Dermis blood vessel endothelial cell (primary cell): Measurements from ENCODE around the gene MGAT5. TPM values are rescaled to one million over a fixed set of nuclear protein-coding genes. Genes with fewer than 3 reads are reported as not detected.
A peak's percentile ranks its signal among the peaks of the same experiment; 100 is the strongest.

ENCODE experiments used
- DNase-seq: peaks from one replicate; pipeline ENCODE4 v3.0.0; 2010
- total RNA-seq: library from RNA; depleted of rRNA; stranded (reverse); fragments of >200 nt; gene quantifications from 2 replicates; pipeline ENCODE4 v1.2.3, GENCODE V29; 2014

Gene MGAT5
- total RNA-seq, result 133 and 168 TPM in 2 replicates

GRCh38 chr2:134253804-134254203 is at the start of gene MGAT5:
Gene MGAT5, plus strand, starts transcription at chr2:134254072. Its CDS starts 332 bp downstream, at chr2:134254404.
- peak; percentile 61 for DNase-seq

GRCh38 chr2:134205087-134205486 is 48.8 kb upstream of the MGAT5 start:
- no peak for DNase-seq

- no peak for DNase-seq
Observed at GRCh38 chr2:134206031-134206430, 47.8 kb upstream of the MGAT5 start.

- DNase-seq, result peak; percentile 47
Observed at GRCh38 chr2:134206573-134206972, 47.3 kb upstream of the MGAT5 start.

GRCh38 chr2:134207589-134208209 is 46.2 kb upstream of the MGAT5 start:
- DNase-seq, result peak; percentile 85

- no peak for DNase-seq
Observed at GRCh38 chr2:134208825-134209224, 45.0 kb upstream of the MGAT5 start.

GRCh38 chr2:134212746-134213145 is 41.1 kb upstream of the MGAT5 start:
- no peak for DNase-seq

GRCh38 chr2:134216152-134216829 is 37.6 kb upstream of the MGAT5 start:
- no peak for DNase-seq

GRCh38 chr2:134217351-134217750 is 36.5 kb upstream of the MGAT5 start:
- DNase-seq, result no peak

GRCh38 chr2:134217924-134218323 is 35.9 kb upstream of the MGAT5 start:
- DNase-seq, result no peak

GRCh38 chr2:134218414-134218813 is 35.5 kb upstream of the MGAT5 start:
- DNase-seq, result no peak

GRCh38 chr2:134218930-134219658 is 34.8 kb upstream of the MGAT5 start:
- no peak for DNase-seq

- no peak for DNase-seq
Observed at GRCh38 chr2:134220344-134220974, 33.4 kb upstream of the MGAT5 start.

- no peak for DNase-seq
Observed at GRCh38 chr2:134224005-134224404, 29.9 kb upstream of the MGAT5 start.

- no peak for DNase-seq
Observed at GRCh38 chr2:134225173-134225572, 28.7 kb upstream of the MGAT5 start.

- DNase-seq, result no peak
Observed at GRCh38 chr2:134225841-134226240, 28.0 kb upstream of the MGAT5 start.

GRCh38 chr2:134226601-134227000 is 27.3 kb upstream of the MGAT5 start:
- DNase-seq, result no peak

- DNase-seq, result no peak
Observed at GRCh38 chr2:134227666-134228065, 26.2 kb upstream of the MGAT5 start.

GRCh38 chr2:134228493-134228903 is 25.4 kb upstream of the MGAT5 start:
- DNase-seq, result peak; percentile 44

GRCh38 chr2:134229540-134229939 is 24.3 kb upstream of the MGAT5 start:
- no peak for DNase-seq

GRCh38 chr2:134230885-134231284 is 23.0 kb upstream of the MGAT5 start:
- no peak for DNase-seq

GRCh38 chr2:134231301-134231964 is 22.4 kb upstream of the MGAT5 start:
- DNase-seq, result no peak

GRCh38 chr2:134231965-134232340 is 21.9 kb upstream of the MGAT5 start:
- DNase-seq, result no peak
